COLO668 (cell line): ENCODE measurements around the gene SIRT1.
"Not testable (repeated sequence)": the region's sequence is repeated elsewhere in the genome, so short reads cannot be mapped to it uniquely, and the experiment has no call there.

ENCODE experiments used
- DNase-seq: peaks from one replicate; lab custom pipeline; 2025; ENCODE audit not compliant: unreplicated experiment; lab: John Stamatoyannopoulos, UW

SIRT1 gene

GRCh38 chr10:67955614-67956013 is 71.2 kb downstream of the SIRT1 start:
- DNase-seq = no peak

GRCh38 chr10:67959839-67960476 is 75.5 kb downstream of the SIRT1 start:
- DNase-seq = no peak

- no peak for DNase-seq
Observed at GRCh38 chr10:67965456-67965855, 81.0 kb downstream of the SIRT1 start.

GRCh38 chr10:67966035-67966434 is 81.6 kb downstream of the SIRT1 start:
- not testable (repeated sequence) for DNase-seq
